ENCODE measurements around the gene RPS6KA3.
"Not testable (repeated sequence)": the region's sequence is repeated elsewhere in the genome, so short reads cannot be mapped to it uniquely, and the experiment has no call there.

RPS6KA3 gene

GRCh38 chrX:20181598-20182329 lies 84.9 kb downstream of the RPS6KA3 start:
- Histone ChIP-seq H3K4me3 (ENCODE audit: low read depth in 1 of 2, low read length in 1 of 2) (no peak overlapping the region), H3K27me3 (no peaks in the 10 kb centered on the region), H3K9me3 (no peaks in the 10 kb centered on the region), H3K36me3 (peaks cover 31% of the 10 kb centered on the region), H3K27ac (no peak overlapping the region), H3K4me1 (ENCODE audit: control insufficient read depth in 1 of 2, insufficient read depth in 1 of 2, low read depth in 1 of 2, low read length in 1 of 2) (no peaks in the 10 kb centered on the region)
- TF ChIP-seq CTCF (IDR thresholded peaks at IDR 0.05), result no peak

DNA sequence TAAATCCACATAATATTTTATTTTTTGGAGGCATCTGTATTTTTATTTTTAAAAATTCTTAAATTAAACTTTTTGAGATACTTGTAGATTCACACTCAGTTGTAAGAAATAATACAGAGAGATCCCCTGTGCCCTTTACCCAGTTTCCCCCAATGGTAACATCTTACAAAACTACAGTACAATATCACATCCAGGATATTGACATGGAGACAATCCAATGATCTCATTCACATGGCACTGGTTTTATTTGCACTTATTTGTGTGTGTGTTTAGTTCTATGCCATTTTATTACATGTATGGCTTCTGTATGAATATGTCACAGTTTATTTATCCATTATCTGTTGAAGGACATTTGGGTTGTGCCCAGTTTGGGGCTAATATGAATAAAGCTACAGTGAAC lies 89.6 kb downstream of the RPS6KA3 start:
- no peak for TF ChIP-seq CTCF (IDR thresholded peaks at IDR 0.05)
- Histone ChIP-seq H3K4me3 (ENCODE audit: low read depth in 1 of 2, low read length in 1 of 2) (no peak overlapping the region), H3K27ac (no peak overlapping the region), H3K27me3 (no peaks in the 10 kb centered on the region), H3K4me1 (ENCODE audit: control insufficient read depth in 1 of 2, insufficient read depth in 1 of 2, low read depth in 1 of 2, low read length in 1 of 2) (no peaks in the 10 kb centered on the region), H3K9me3 (no peaks in the 10 kb centered on the region), H3K36me3 (peaks cover 52% of the 10 kb centered on the region)

DNA sequence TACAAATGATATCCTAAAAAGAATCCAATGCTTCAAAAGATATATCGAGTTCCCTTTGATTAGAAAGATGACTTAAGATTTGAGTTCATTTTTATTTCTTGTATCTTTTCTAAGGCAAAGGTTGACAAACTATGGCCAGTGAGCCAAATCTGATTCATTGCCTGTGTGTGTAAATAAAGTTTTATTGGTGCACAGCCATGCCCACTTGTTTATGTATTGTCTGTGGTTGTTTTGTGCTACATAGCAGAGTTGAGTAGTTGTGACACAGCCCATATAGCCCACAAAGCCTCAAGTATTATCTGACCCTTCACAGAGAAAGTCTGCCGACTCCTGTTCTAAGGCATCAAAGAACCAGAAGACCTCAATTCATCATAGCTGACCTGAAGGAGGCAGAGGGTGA lies 92.9 kb downstream of the RPS6KA3 start:
- Histone ChIP-seq H3K9me3 (no peaks in the 10 kb centered on the region), H3K27ac (no peak overlapping the region), H3K4me1 (ENCODE audit: control insufficient read depth in 1 of 2, insufficient read depth in 1 of 2, low read depth in 1 of 2, low read length in 1 of 2) (no peaks in the 10 kb centered on the region), H3K27me3 (no peaks in the 10 kb centered on the region), H3K36me3 (peaks cover 71% of the 10 kb centered on the region), H3K4me3 (ENCODE audit: low read depth in 1 of 2, low read length in 1 of 2) (no peak overlapping the region)
- no peak for TF ChIP-seq CTCF (IDR thresholded peaks at IDR 0.05)

GRCh38 chrX:20173313-20173712 lies 93.4 kb downstream of the RPS6KA3 start:
- Histone ChIP-seq H3K4me3 (ENCODE audit: low read depth in 1 of 2, low read length in 1 of 2) (no peak overlapping the region), H3K27ac (no peak overlapping the region), H3K9me3 (no peaks in the 10 kb centered on the region), H3K36me3 (peaks cover 77% of the 10 kb centered on the region), H3K4me1 (ENCODE audit: control insufficient read depth in 1 of 2, insufficient read depth in 1 of 2, low read depth in 1 of 2, low read length in 1 of 2) (no peaks in the 10 kb centered on the region), H3K27me3 (no peaks in the 10 kb centered on the region)
- no peak for TF ChIP-seq CTCF (IDR thresholded peaks at IDR 0.05)

- no peaks in the 10 kb centered on the region for H3K27me3 ChIP-seq
- peaks cover 89% of the 10 kb centered on the region for H3K36me3 ChIP-seq
- H3K4me1 ChIP-seq (ENCODE audit: control insufficient read depth in 1 of 2, insufficient read depth in 1 of 2, low read depth in 1 of 2, low read length in 1 of 2), result no peaks in the 10 kb centered on the region
- H3K4me3 ChIP-seq (ENCODE audit: low read depth in 1 of 2, low read length in 1 of 2), result no peak overlapping the region
- H3K9me3 ChIP-seq, result no peaks in the 10 kb centered on the region
- no peak overlapping the region for H3K27ac ChIP-seq
- TF ChIP-seq CTCF (IDR thresholded peaks at IDR 0.05), result no peak
These were observed 94.8 kb downstream of the RPS6KA3 start for GRCh38 chrX:20171887-20172286.

- not testable (repeated sequence) for H3K27me3 ChIP-seq; H3K9me3 ChIP-seq; H3K27ac ChIP-seq; H3K4me1 ChIP-seq (ENCODE audit: control insufficient read depth in 1 of 2, insufficient read depth in 1 of 2, low read depth in 1 of 2, low read length in 1 of 2); H3K4me3 ChIP-seq (ENCODE audit: low read depth in 1 of 2, low read length in 1 of 2)
- H3K36me3 ChIP-seq, result peaks cover 66% of the 10 kb centered on the region
These were observed 104.2 kb downstream of the RPS6KA3 start for GRCh38 chrX:20162516-20162915.

Measured in neutrophil (primary cell).